A549 (cell line): ENCODE measurements around the gene PSME3IP1. TPM values are rescaled to one million over a fixed set of nuclear protein-coding genes. Genes with fewer than 3 reads are reported as not detected.
A peak's percentile ranks its signal among the peaks of the same experiment; 100 is the strongest.

Source experiments
- ATAC-seq, 2 experiments: fragments of 200-7000 bp in 1 of 2; fragments of >200 bp in 1 of 2; cut with Nextera tagmentation in 1 of 2; cut with Tn5 transposase in 1 of 2; 3 replicates each; pipeline versions ENCODE4 v1.8.0 to v1.9.1; 2018 to 2020; ENCODE audit warnings: mild to moderate bottlenecking in 1 of 2, moderate library complexity in 1 of 2
- CTCF ChIA-PET: fragments of 300-600 bp; sonication (Branson Sonifier 250); formaldehyde crosslinking; extraction: SDS; loops from one replicate; lab custom pipeline; 2021; ENCODE audit warnings: antibody characterized with exemption, inconsistent platforms; lab: Yijun Ruan, JAX
- POLR2A ChIA-PET: fragments of 350-600 bp; formaldehyde crosslinking; extraction: SDS; loops from one replicate; lab custom pipeline; 2021; ENCODE audit warnings: antibody characterized with exemption, inconsistent platforms; lab: Yijun Ruan, JAX
- DNase-seq, 2 experiments: peaks; one replicate each; pipeline versions ENCODE4 v3.0.0 to v3.0.0-alpha.2; 2011 to 2016; ENCODE audit warnings: low read depth in 1 of 2, low spot score in 1 of 2
- FAIRE-seq: peaks from 2 replicates; lab custom pipeline; 2011; peaks lifted over from hg19 to GRCh38; lab: Jason Lieb, UNC
- H3K27ac ChIP-seq, 2 experiments: fragments of >200 bp; sonication (Bioruptor Twin); formaldehyde crosslinking; 3 replicates each; pipeline ENCODE4 v1.5.1; 2016 to 2017
- H3K4me1 ChIP-seq: fragments of >200 bp; sonication (Bioruptor Twin); formaldehyde crosslinking; 3 replicates; pipeline ENCODE4 v1.6.1; 2016
- H3K4me2 ChIP-seq: fragments of >200 bp; sonication (Bioruptor Twin); formaldehyde crosslinking; 3 replicates; pipeline ENCODE4 v1.6.1; 2016
- H3K4me3 ChIP-seq: fragments of >200 bp; sonication (Bioruptor Twin); formaldehyde crosslinking; 3 replicates; pipeline ENCODE4 v1.5.1; 2016
- H3K9me3 ChIP-seq: fragments of >200 bp; sonication (Bioruptor Twin); formaldehyde crosslinking; 3 replicates; pipeline ENCODE4 v1.6.1; 2016
- CEBPB ChIP-seq, 2 experiments: fragments of >200 bp in 1 of 2; sonication (Bioruptor Twin) in 1 of 2; formaldehyde crosslinking in 1 of 2; IDR thresholded peaks; 2 replicates each; pipeline ENCODE4 v1.6.1; 2012 to 2016
- CHD2 ChIP-seq: fragments of 150-350 bp; IDR thresholded peaks from 2 replicates; pipeline ENCODE4 v1.6.1; 2014; ENCODE audit warnings: low read length; ENCODE audit not compliant: partially characterized antibody
- CHD4 ChIP-seq: fragments of 200-600 bp; sonication (generic); IDR thresholded peaks from 2 replicates; pipeline ENCODE4 v1.6.1; 2016; ENCODE audit warnings: antibody characterized with exemption, mild to moderate bottlenecking, borderline replicate concordance
- EHF ChIP-seq: fragments of 250-450 bp; sonication (Bioruptor Pico); IDR thresholded peaks from 2 replicates; pipeline ENCODE4 v1.5.0; 2020; ENCODE audit warnings: mild to moderate bottlenecking
- ESRRA ChIP-seq: fragments of 150-350 bp; IDR thresholded peaks from 2 replicates; pipeline ENCODE4 v1.6.1; 2014; ENCODE audit warnings: mild to moderate bottlenecking, low read length, borderline replicate concordance
- FOSB ChIP-seq: fragments of 250-450 bp; sonication (Bioruptor Pico); IDR thresholded peaks from 2 replicates; pipeline ENCODE4 v1.5.0; 2020; ENCODE audit warnings: mild to moderate bottlenecking, moderate library complexity
- GATA3 ChIP-seq: IDR thresholded peaks from 2 replicates; pipeline ENCODE4 v1.6.1; 2012; ENCODE audit warnings: borderline replicate concordance
- HDAC2 ChIP-seq: fragments of 200-600 bp; sonication (generic); IDR thresholded peaks from 2 replicates; pipeline ENCODE4 v1.6.1; 2016
- HOXB5 ChIP-seq: fragments of 250-450 bp; sonication (Bioruptor Pico); IDR thresholded peaks from 2 replicates; pipeline ENCODE4 v1.5.0; 2020; ENCODE audit warnings: mild to moderate bottlenecking, moderate library complexity
- JUNB ChIP-seq: fragments of >200 bp; sonication (Bioruptor Twin); formaldehyde crosslinking; IDR thresholded peaks from 2 replicates; pipeline ENCODE4 v1.6.1; 2016
- MYC ChIP-seq: IDR thresholded peaks from 2 replicates; pipeline ENCODE4 v1.6.1; 2012; ENCODE audit warnings: mild to moderate bottlenecking, inconsistent platforms, low read length, improper control_type of control experiment, borderline replicate concordance
- RAD21 ChIP-seq, 2 experiments: fragments of >200 bp in 1 of 2; sonication (Bioruptor Twin) in 1 of 2; formaldehyde crosslinking in 1 of 2; IDR thresholded peaks in 1 of 2; conservative IDR thresholded peaks in 1 of 2; 2 replicates in 1 of 2; 3 replicates in 1 of 2; pipeline ENCODE4 v1.6.1; 2012 to 2018; ENCODE audit warnings: inconsistent platforms in 1 of 2
- SREBF2 ChIP-seq: fragments of 450-650 bp; IDR thresholded peaks from 2 replicates; pipeline ENCODE4 v1.6.1; 2014; ENCODE audit warnings: mild to moderate bottlenecking, moderate library complexity
- TFCP2L1 ChIP-seq: fragments of 250-450 bp; sonication (Bioruptor Pico); IDR thresholded peaks from 2 replicates; pipeline ENCODE4 v1.5.0; 2021; ENCODE audit warnings: mild to moderate bottlenecking
- TP53 ChIP-seq: fragments of 250-450 bp; sonication (Bioruptor Pico); IDR thresholded peaks from 2 replicates; pipeline ENCODE4 v1.5.0; 2021; ENCODE audit warnings: mild to moderate bottlenecking, moderate library complexity
- ZSCAN20 ChIP-seq: fragments of 250-450 bp; sonication (Bioruptor Pico); IDR thresholded peaks from 2 replicates; pipeline ENCODE4 v1.8.0; 2022; ENCODE audit warnings: mild to moderate bottlenecking, moderate library complexity
- WGBS: methylation state at CpG from one replicate; pipeline ENCODE4 v1.1.6; 2017; ENCODE audit errors: missing lambda C conversion rate; 5-methylcytosine and 5-hydroxymethylcytosine counted together
- polyA plus RNA-seq, 4 experiments: library from polyadenylated mRNA; depleted of rRNA in 3 of 4; stranded (reverse); fragments of >200 nt; fragmentation: RNase III in 1 of 4; extraction: RNeasy Plus Mini Kit Qiagen cat#74134 plus additional on column Dnase treatment in 1 of 4; gene quantifications; 2 replicates in 3 of 4; 3 replicates in 1 of 4; pipeline ENCODE4 v1.2.3, GENCODE V29; 2011 to 2017
- TF ChIP-seq, protein P1 (sequence below): fragments of >200 bp; sonication (Bioruptor Twin); formaldehyde crosslinking; IDR thresholded peaks from 3 replicates; pipeline ENCODE4 v1.5.1; 2016
- TF ChIP-seq, protein P2 (sequence below): fragments of >200 bp; sonication (Bioruptor Twin); formaldehyde crosslinking; IDR thresholded peaks from 2 replicates; pipeline ENCODE4 v1.6.1; 2016
- TF ChIP-seq, protein P3 (sequence below): fragments of 250-450 bp; sonication (Bioruptor Pico); IDR thresholded peaks from 2 replicates; pipeline ENCODE4 v1.5.0; 2021; ENCODE audit warnings: mild to moderate bottlenecking, moderate library complexity, borderline replicate concordance

The PSME3IP1 gene
- polyA plus RNA-seq, 2 of the 4 experiments (the other 2 are of a cell fraction) = 155 to 159 TPM

GRCh38 chr16:57134982-57135381 is 50.9 kb downstream of the PSME3IP1 start:
- H3K4me1 ChIP-seq = no peaks in the 10 kb centered on the region
- TF ChIP-seq SREBF2 (no peak), CHD2 (no peak), FOSB (CRISPR knock-in tag) (no peak), CEBPB (IDR thresholded peaks at IDR 0.05) (no peak), EHF (no peak)
- POLR2A ChIA-PET = no interaction called here
- H3K9me3 ChIP-seq = no peaks in the 10 kb centered on the region
- no peak for FAIRE-seq
- CTCF ChIA-PET = interaction anchor here (1.0 kb wide), 1 partner anchor 22 kb away, joined by 3 read pairs; no protein-coding TSS in a partner anchor
- H3K4me3 ChIP-seq = no peak overlapping the region
- H3K27ac ChIP-seq = no peak overlapping the region; a peak in 1 of 6 replicates
- ATAC-seq = no peak
- no peak overlapping the region for H3K4me2 ChIP-seq
- 85% methylated on average over 2 of the region's 2 CpGs for WGBS
- no peak for DNase-seq

- WGBS = 91% methylated on average over 10 of the region's 10 CpGs
- DNase-seq (no peak), FAIRE-seq (no peak), ATAC-seq (peak in 1 of 2 experiments; percentile 31; a peak in 1 of 6 replicates)
- Histone ChIP-seq H3K4me3 (no peak overlapping the region), H3K27ac (no peak overlapping the region), H3K4me2 (no peak overlapping the region), H3K9me3 (no peaks in the 10 kb centered on the region), H3K4me1 (no peaks in the 10 kb centered on the region)
- ChIA-PET CTCF (interaction anchor here (0.7 to 1.2 kb wide), 3 partner anchors 40 to 284 kb away, joined by 3 to 4 read pairs (median 3); no protein-coding TSS in a partner anchor), POLR2A (no interaction called here)
- TF ChIP-seq TP53 (CRISPR knock-in tag) (no peak), RAD21 (conservative IDR thresholded peaks at IDR 0.05 in 1 of 2, IDR thresholded peaks at IDR 0.05 in 1 of 2) (no peak), CHD4 (no peak), HOXB5 (CRISPR knock-in tag) (no peak), GATA3 (no peak), HDAC2 (no peak)
- TF ChIP-seq, protein P1, sequence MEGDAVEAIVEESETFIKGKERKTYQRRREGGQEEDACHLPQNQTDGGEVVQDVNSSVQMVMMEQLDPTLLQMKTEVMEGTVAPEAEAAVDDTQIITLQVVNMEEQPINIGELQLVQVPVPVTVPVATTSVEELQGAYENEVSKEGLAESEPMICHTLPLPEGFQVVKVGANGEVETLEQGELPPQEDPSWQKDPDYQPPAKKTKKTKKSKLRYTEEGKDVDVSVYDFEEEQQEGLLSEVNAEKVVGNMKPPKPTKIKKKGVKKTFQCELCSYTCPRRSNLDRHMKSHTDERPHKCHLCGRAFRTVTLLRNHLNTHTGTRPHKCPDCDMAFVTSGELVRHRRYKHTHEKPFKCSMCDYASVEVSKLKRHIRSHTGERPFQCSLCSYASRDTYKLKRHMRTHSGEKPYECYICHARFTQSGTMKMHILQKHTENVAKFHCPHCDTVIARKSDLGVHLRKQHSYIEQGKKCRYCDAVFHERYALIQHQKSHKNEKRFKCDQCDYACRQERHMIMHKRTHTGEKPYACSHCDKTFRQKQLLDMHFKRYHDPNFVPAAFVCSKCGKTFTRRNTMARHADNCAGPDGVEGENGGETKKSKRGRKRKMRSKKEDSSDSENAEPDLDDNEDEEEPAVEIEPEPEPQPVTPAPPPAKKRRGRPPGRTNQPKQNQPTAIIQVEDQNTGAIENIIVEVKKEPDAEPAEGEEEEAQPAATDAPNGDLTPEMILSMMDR = no peak
- TF ChIP-seq, protein P2, sequence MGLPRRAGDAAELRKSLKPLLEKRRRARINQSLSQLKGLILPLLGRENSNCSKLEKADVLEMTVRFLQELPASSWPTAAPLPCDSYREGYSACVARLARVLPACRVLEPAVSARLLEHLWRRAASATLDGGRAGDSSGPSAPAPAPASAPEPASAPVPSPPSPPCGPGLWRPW = no peak
Observed at GRCh38 chr16:57133886-57134285, 52.0 kb downstream of the PSME3IP1 start.

GRCh38 chr16:57133031-57133430 is 52.8 kb downstream of the PSME3IP1 start:
- ChIA-PET POLR2A (no interaction called here), CTCF (interaction anchor here (1.2 kb wide), 1 partner anchor 49 kb away, joined by 4 read pairs; no protein-coding TSS in a partner anchor)
- TF ChIP-seq, protein P1 = no peak
- TF ChIP-seq ESRRA = no peak
- H3K4me1 ChIP-seq = no peaks in the 10 kb centered on the region
- H3K4me2 ChIP-seq = no peak overlapping the region
- WGBS = 42% methylated on average over 2 of the region's 4 CpGs
- H3K9me3 ChIP-seq = no peaks in the 10 kb centered on the region
- H3K27ac ChIP-seq = no peak overlapping the region
- no peak for DNase-seq
- H3K4me3 ChIP-seq = no peak overlapping the region
- no peak for ATAC-seq
- FAIRE-seq = no peak

DNA sequence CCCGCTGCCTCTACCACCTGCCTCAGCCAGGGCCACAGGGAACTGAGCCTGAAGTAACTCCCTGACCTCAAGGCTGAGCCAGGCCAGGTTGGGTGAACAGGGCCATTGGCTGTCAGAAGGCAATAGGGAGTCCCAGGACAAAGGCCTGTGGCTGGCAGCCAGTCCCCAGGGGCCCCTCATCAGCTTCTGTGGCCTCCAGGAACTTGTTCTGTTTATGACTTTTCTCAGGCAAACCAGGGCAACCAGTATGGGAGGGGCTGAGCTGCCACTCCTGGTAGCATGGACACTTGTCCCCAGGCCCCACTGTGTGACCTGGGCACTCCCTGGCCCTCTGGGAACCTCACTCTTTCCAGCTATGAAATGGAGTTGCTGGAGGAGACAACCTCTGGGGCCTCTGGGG is 53.4 kb downstream of the PSME3IP1 start:
- ATAC-seq = no peak
- no peak for FAIRE-seq
- 86% methylated on average over 1 of the region's 1 CpG for WGBS

More for the DNA sequence above, 53.4 kb downstream of the PSME3IP1 start:
- CTCF ChIA-PET = no interaction called here
- TF ChIP-seq EHF (no peak), SREBF2 (no peak), MYC (no peak), ZSCAN20 (CRISPR knock-in tag) (no peak), CHD4 (no peak), FOSB (CRISPR knock-in tag) (no peak), JUNB (no peak), HOXB5 (CRISPR knock-in tag) (no peak), TFCP2L1 (CRISPR knock-in tag) (no peak)
- TF ChIP-seq, protein P3, sequence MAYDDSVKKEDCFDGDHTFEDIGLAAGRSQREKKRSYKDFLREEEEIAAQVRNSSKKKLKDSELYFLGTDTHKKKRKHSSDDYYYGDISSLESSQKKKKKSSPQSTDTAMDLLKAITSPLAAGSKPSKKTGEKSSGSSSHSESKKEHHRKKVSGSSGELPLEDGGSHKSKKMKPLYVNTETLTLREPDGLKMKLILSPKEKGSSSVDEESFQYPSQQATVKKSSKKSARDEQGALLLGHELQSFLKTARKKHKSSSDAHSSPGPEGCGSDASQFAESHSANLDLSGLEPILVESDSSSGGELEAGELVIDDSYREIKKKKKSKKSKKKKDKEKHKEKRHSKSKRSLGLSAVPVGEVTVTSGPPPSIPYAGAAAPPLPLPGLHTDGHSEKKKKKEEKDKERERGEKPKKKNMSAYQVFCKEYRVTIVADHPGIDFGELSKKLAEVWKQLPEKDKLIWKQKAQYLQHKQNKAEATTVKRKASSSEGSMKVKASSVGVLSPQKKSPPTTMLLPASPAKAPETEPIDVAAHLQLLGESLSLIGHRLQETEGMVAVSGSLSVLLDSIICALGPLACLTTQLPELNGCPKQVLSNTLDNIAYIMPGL (CRISPR knock-in tag) = no peak
- TF ChIP-seq, protein P2 = no peak
- DNase-seq = no peak
- POLR2A ChIA-PET = no interaction called here
- Histone ChIP-seq H3K4me2 (no peak overlapping the region), H3K4me3 (no peak overlapping the region), H3K4me1 (no peaks in the 10 kb centered on the region), H3K9me3 (no peaks in the 10 kb centered on the region), H3K27ac (no peak overlapping the region)
